Esophagus muscularis mucosa (tissue), 3 donors: ENCODE measurements around the gene IMP3.

Experiments
- CTCF ChIP-seq, 3 experiments: fragments of 200-600 bp in 2 of 3; fragments of 450-650 bp in 1 of 3; sonication (generic) in 2 of 3; IDR thresholded peaks; one replicate each; pipeline ENCODE4 v1.5.1; 2017 to 2019; ENCODE audit warnings: antibody characterized with exemption in 3 of 3, mild to moderate bottlenecking in 2 of 3, moderate library complexity in 1 of 3
- POLR2A ChIP-seq: fragments of 450-650 bp; IDR thresholded peaks from one replicate; pipeline ENCODE4 v1.6.1; 2017; ENCODE audit warnings: antibody characterized with exemption, moderate library complexity, mild to moderate bottlenecking, low read depth
- POLR2AphosphoS5 ChIP-seq, 2 donors: sonication (generic); formaldehyde crosslinking; IDR thresholded peaks; one replicate each; pipeline ENCODE4 v1.6.1; 2017; ENCODE audit warnings: antibody characterized with exemption in 2 of 2

GRCh38 chr15:75685195-75685594 lies 45.2 kb upstream of the IMP3 start:
- no peak for TF ChIP-seq CTCF (IDR thresholded peaks at IDR 0.05)
- no peak for TF ChIP-seq POLR2AphosphoS5 (IDR thresholded peaks at IDR 0.05)
- no peak for TF ChIP-seq POLR2A
